ENCODE data around the gene HNRNPC.
"Not testable (repeated sequence)": the region's sequence is repeated elsewhere in the genome, so short reads cannot be mapped to it uniquely, and the experiment has no call there.

Gene HNRNPC

GRCh38 chr14:21241218-21241819, 27.9 kb downstream of the HNRNPC start:
- no peak for DNase-seq

- no peak for DNase-seq
Measured at GRCh38 chr14:21240417-21240816, 28.8 kb downstream of the HNRNPC start.

GRCh38 chr14:21238823-21239518, 30.3 kb downstream of the HNRNPC start:
- no peak for DNase-seq

- no peak for DNase-seq
Measured at GRCh38 chr14:21236948-21237797, 32.1 kb downstream of the HNRNPC start.

- no peak for DNase-seq
Measured at GRCh38 chr14:21234112-21234511, 35.1 kb downstream of the HNRNPC start.

GRCh38 chr14:21233457-21234076, 35.7 kb downstream of the HNRNPC start:
- no peak for DNase-seq

- DNase-seq = no peak
Measured at GRCh38 chr14:21231020-21231652, 38.1 kb downstream of the HNRNPC start.

GRCh38 chr14:21229821-21230220, 39.4 kb downstream of the HNRNPC start:
- DNase-seq = no peak

GRCh38 chr14:21227981-21228380, 41.3 kb downstream of the HNRNPC start:
- DNase-seq = no peak

GRCh38 chr14:21227150-21227549, 42.1 kb downstream of the HNRNPC start:
- DNase-seq = no peak

- no peak for DNase-seq
Measured at GRCh38 chr14:21226467-21226866, 42.8 kb downstream of the HNRNPC start.

GRCh38 chr14:21225164-21225563, 44.1 kb downstream of the HNRNPC start:
- DNase-seq = not testable (repeated sequence)

GRCh38 chr14:21220874-21221477, 48.3 kb downstream of the HNRNPC start:
- DNase-seq = no peak

GRCh38 chr14:21219561-21220111, 49.6 kb downstream of the HNRNPC start:
- DNase-seq = no peak

GRCh38 chr14:21219120-21219519, 50.1 kb downstream of the HNRNPC start:
- no peak for DNase-seq

- no peak for DNase-seq
Measured at GRCh38 chr14:21215879-21216251, 53.4 kb downstream of the HNRNPC start.

GRCh38 chr14:21215130-21215878, 53.9 kb downstream of the HNRNPC start:
- DNase-seq = no peak

GRCh38 chr14:21213652-21214051, 55.6 kb downstream of the HNRNPC start:
- no peak for DNase-seq

- DNase-seq = not testable (repeated sequence)
Measured at GRCh38 chr14:21212824-21213223, 56.4 kb downstream of the HNRNPC start.

- no peak for DNase-seq
Measured at GRCh38 chr14:21211509-21211908, 57.7 kb downstream of the HNRNPC start.

- DNase-seq = no peak
Measured at GRCh38 chr14:21210023-21210422, 59.2 kb downstream of the HNRNPC start.
